Colonic mucosa (tissue), 4 donors: Measurements from ENCODE around the gene DPY30. TPM values are rescaled to one million over a fixed set of nuclear protein-coding genes. Genes with fewer than 3 reads are reported as not detected.
"Not testable (repeated sequence)": the region's sequence is repeated elsewhere in the genome, so short reads cannot be mapped to it uniquely, and the experiment has no call there.

Experiments used
- DNase-seq: peaks from one replicate; pipeline ENCODE4 v3.0.0-alpha.2; 2020
- H3K27ac ChIP-seq: fragments of 200-600 bp; one replicate; pipeline ENCODE4 v1.8.0; 2021
- H3K27me3 ChIP-seq: fragments of 200-600 bp; one replicate; pipeline ENCODE4 v1.8.0; 2021
- H3K36me3 ChIP-seq: fragments of 200-600 bp; one replicate; pipeline ENCODE4 v1.8.0; 2021
- H3K4me1 ChIP-seq: fragments of 200-600 bp; one replicate; pipeline ENCODE4 v1.8.0; 2021; ENCODE audit warnings: mild to moderate bottlenecking
- H3K4me3 ChIP-seq: fragments of 200-600 bp; one replicate; pipeline ENCODE4 v1.8.0; 2021
- H3K9ac ChIP-seq, 2 donors: one replicate each; pipeline ENCODE4 v1.7.0; 2013; ENCODE audit warnings: control low read depth in 2 of 2, low read depth in 2 of 2, low read length in 2 of 2
- H3K9me3 ChIP-seq: fragments of 200-600 bp; one replicate; pipeline ENCODE4 v1.8.0; 2021
- CTCF ChIP-seq: fragments of 200-600 bp; IDR thresholded peaks from one replicate; pipeline ENCODE4 v1.8.0; 2022; ENCODE audit warnings: antibody characterized with exemption, mild to moderate bottlenecking
- intact Hi-C: fragments of 100-400 bp; cut with DNase I; formaldehyde crosslinking; loops from one replicate; pipeline ENCODE4 v1.14.1; 2022
- total RNA-seq, 2 donors: library from RNA; stranded (reverse); fragmentation: NEBNext Ultra II Directional in 1 of 2; extraction: Animal tissue kit (Norgen Biotek cat#: 25700) in 1 of 2; gene quantifications; one replicate each; pipeline ENCODE4 v1.2.1, GENCODE V29; 2021
- donor health status: healthy.
- donor health status: DM: no; HTN: no; CAD: no.
- donor health status: DM: no; HTN: no; CAD: no.

The DPY30 gene
- total RNA-seq, 2 donors from 2014 or later: 57.1 to 61.8 TPM

GRCh38 chr2:32010670-32011484 lies 28.7 kb downstream of the DPY30 start, which contains the start of gene MEMO1:
TSS of gene MEMO1 (minus strand) at chr2:32011008. CDS start at chr2:32010247, 761 bp downstream.
- Histone ChIP-seq H3K9ac (peak within 1 kb of the TSS; percentile 91 to 94), H3K27ac (peak within 1 kb of the TSS; percentile 95), H3K27me3 (no peaks in the 10 kb centered on the region), H3K4me3 (peak within 1 kb of the TSS; percentile 62), H3K36me3 (no peaks in the 10 kb centered on the region), H3K9me3 (no peaks in the 10 kb centered on the region), H3K4me1 (peaks cover 4% of the 10 kb centered on the region)
- TF ChIP-seq CTCF: no peak
- DNase-seq: peak; percentile 95
- intact Hi-C loops: no loop called here

DNA sequence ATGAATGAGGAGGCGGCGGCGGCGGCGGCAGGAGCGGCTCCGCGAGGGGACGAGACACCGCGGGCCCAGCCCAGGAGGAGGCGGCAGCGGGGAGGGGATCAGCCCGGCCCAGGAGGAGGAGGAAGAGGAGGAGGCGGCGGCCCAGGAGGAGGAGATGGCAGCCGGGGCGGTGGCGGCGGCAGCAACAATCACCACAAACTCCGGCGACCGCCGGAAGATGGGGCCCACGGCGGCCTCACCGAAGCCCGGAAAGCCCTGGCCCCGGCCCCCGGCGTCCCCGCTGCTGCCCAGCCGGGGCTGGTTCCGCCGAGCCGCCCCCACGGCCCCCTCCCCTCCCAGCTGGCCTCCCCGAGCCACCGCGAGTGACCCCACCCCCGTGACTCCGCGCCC lies 29.3 kb downstream of the DPY30 start:
- Histone ChIP-seq H3K27ac (peak overlapping the region; percentile 95), H3K4me3 (peak overlapping the region; percentile 57)
- H3K9me3 ChIP-seq, intact Hi-C loops, H3K9ac ChIP-seq, H3K27me3 ChIP-seq, H3K4me1 ChIP-seq, H3K36me3 ChIP-seq: not testable (repeated sequence)
- DNase-seq: peak; percentile 51

DNA sequence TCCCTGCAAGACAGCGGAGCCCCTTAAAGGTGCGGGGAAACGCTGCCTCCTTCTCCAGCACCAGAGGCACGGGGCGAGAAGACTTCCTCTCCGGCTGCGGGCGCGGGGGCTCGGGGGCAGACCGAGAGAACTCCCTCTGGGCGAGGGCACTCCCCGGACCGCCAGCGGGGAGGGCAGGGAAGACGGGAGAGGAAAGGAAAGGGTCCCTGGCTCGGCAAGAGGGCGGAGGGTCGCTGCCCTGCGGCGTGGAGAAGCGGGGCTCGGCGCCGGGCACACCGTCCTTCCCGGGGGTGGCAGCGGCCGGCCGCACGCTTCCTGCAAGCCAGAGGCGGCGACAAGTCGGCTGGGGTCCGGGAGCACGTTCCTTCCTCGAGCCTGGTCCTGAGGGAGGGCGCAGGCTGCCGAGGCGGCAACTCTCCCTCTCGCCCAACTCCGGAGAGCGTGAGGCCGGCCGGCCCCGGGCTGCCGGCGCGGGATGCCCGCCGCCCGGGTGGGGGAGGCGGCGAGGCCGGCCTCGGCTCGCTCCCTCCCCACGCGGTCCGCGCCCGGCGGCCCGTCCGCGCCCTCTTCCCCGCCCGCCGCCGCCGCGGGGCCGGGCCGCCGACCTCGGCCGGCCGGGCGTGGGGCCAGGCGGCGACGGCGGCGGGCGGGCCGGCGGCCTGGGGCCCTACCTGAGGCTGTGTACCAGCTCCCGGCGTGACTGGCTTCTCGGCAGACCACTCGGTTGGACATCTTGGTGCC lies 29.9 kb downstream of the DPY30 start:
- Histone ChIP-seq H3K4me1 (peaks cover 4% of the 10 kb centered on the region), H3K36me3 (no peaks in the 10 kb centered on the region), H3K9me3 (no peaks in the 10 kb centered on the region), H3K4me3 (peak overlapping the region; percentile 62), H3K27ac (peak overlapping the region; percentile 85), H3K27me3 (no peaks in the 10 kb centered on the region), H3K9ac (peak overlapping the region; percentile 75 to 91)
- peak; percentile 41 for DNase-seq
- TF ChIP-seq CTCF: no peak
- intact Hi-C loops: loop anchor here (2.0 kb wide), 1 partner anchor 53 kb away; the partner anchor contains the start of gene SPAST

DNA sequence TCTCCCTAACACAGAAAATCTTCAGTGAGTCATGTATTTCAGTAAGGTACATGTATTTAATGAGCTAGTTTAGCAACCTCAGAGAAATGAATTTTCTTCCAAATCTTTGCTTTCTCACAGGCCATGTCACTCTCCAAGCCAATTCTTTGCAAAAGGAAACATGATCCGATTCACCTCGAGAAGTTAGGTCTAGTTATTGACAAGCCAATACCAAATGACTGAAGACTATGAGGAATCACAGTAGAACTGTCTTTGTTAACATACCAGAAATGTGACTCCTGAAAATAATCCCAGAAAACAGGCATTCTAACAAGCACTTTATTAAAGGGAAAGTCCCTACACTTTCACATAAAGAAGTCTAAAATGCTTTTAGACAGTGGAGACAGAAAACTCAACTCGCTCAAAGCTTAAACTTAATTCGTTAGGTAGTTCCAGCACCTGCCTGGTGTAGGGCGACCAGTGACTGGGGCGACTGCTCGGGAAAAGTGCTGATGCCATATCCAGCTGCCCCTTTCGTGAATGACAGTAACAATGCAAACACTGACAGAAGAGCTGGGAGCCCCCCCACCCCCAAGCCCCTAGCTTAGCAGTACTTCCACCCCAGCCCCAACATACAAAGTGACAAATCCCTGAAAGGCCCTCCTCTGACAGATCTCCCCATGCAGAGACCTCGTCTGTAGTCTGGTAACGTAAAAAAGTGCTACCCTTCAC lies 30.6 kb downstream of the DPY30 start:
- intact Hi-C loops: loop anchor here (2.0 kb wide), 1 partner anchor 54 kb away; the partner anchor contains the start of gene SPAST
- TF ChIP-seq CTCF: no peak
- peak; percentile 34 for DNase-seq
- Histone ChIP-seq H3K27ac (peak overlapping the region; percentile 85), H3K27me3 (no peaks in the 10 kb centered on the region), H3K4me3 (peak overlapping the region; percentile 62), H3K4me1 (peaks cover 4% of the 10 kb centered on the region), H3K36me3 (no peaks in the 10 kb centered on the region), H3K9ac (peak overlapping the region; percentile 75 to 91), H3K9me3 (no peaks in the 10 kb centered on the region)

- H3K4me1 ChIP-seq: peaks cover 4% of the 10 kb centered on the region
Measured at GRCh38 chr2:32007121-32007391, 32.5 kb downstream of the DPY30 start.

More at GRCh38 chr2:32007121-32007391, 32.5 kb downstream of the DPY30 start:
- Histone ChIP-seq H3K27ac (no peak overlapping the region), H3K4me3 (no peak overlapping the region), H3K9ac (no peak overlapping the region), H3K27me3 (no peaks in the 10 kb centered on the region), H3K9me3 (no peaks in the 10 kb centered on the region), H3K36me3 (no peaks in the 10 kb centered on the region)
- TF ChIP-seq CTCF: no peak
- intact Hi-C loops: no loop called here
- no peak for DNase-seq
